PC-9 (cell line): Measurements from ENCODE around the gene UBXN2A. TPM values are rescaled to one million over a fixed set of nuclear protein-coding genes. Genes with fewer than 3 reads are reported as not detected.

Experiments
- BruUV-seq: library from RNA; stranded (reverse); fragments of 400-500 nt; replicated peaks from 2 replicates; lab custom pipeline; 2021; lab: Mats Ljungman, UMichigan
- CTCF ChIA-PET: fragments of 300-600 bp; sonication (Branson Sonifier 250); formaldehyde crosslinking; loops from one replicate; lab custom pipeline; 2022; ENCODE audit warnings: antibody characterized with exemption; lab: Charles Lee
- POLR2A ChIA-PET: fragments of 300-600 bp; sonication (Branson Sonifier 250); formaldehyde crosslinking; loops from one replicate; lab custom pipeline; 2022; ENCODE audit warnings: antibody characterized with exemption; ENCODE audit not compliant: unreplicated experiment; lab: Charles Lee
- DNase-seq, 2 experiments: peaks; one replicate each; pipeline versions ENCODE4 v3.0.0 to v3.0.0-alpha.2; 2015 to 2022; ENCODE audit warnings: mixed read lengths in 1 of 2
- H2AFZ ChIP-seq: fragments of 200-600 bp; sonication (generic); 2 replicates; pipeline ENCODE4 v1.8.1; 2017; ENCODE audit warnings: antibody characterized with exemption
- H3F3A ChIP-seq: fragments of 200-600 bp; sonication (generic); 2 replicates; pipeline ENCODE4 v1.8.1; 2017; ENCODE audit warnings: antibody characterized with exemption, mild to moderate bottlenecking, low read depth; ENCODE audit not compliant: insufficient read depth
- H3K27ac ChIP-seq: fragments of 200-600 bp; sonication (generic); 2 replicates; pipeline ENCODE4 v1.6.1; 2016; ENCODE audit warnings: mixed run types
- H3K27me3 ChIP-seq: fragments of 200-600 bp; sonication (generic); 2 replicates; pipeline ENCODE4 v1.6.1; 2016; ENCODE audit warnings: low read depth, mixed run types; ENCODE audit not compliant: insufficient read depth
- H3K36me3 ChIP-seq: fragments of 200-600 bp; sonication (generic); 2 replicates; pipeline ENCODE4 v1.6.1; 2016; ENCODE audit warnings: low read depth, mixed run types
- H3K4me1 ChIP-seq: fragments of 200-600 bp; sonication (generic); replicated peaks from 2 replicates; pipeline ENCODE4 v1.6.1; 2016; ENCODE audit warnings: mixed run types; ENCODE audit not compliant: insufficient read depth
- H3K4me2 ChIP-seq: fragments of 200-600 bp; sonication (generic); 2 replicates; pipeline ENCODE4 v1.6.1; 2017; ENCODE audit warnings: mixed run types
- H3K4me3 ChIP-seq: fragments of 200-600 bp; sonication (generic); 2 replicates; pipeline ENCODE4 v1.6.1; 2016; ENCODE audit warnings: mixed run types
- H3K79me2 ChIP-seq: fragments of 200-600 bp; sonication (generic); 2 replicates; pipeline ENCODE4 v1.6.1; 2017; ENCODE audit warnings: low read depth, mixed run types
- H3K9me2 ChIP-seq: fragments of 200-600 bp; sonication (generic); 2 replicates; pipeline ENCODE4 v1.8.1; 2017; ENCODE audit warnings: mild to moderate bottlenecking; ENCODE audit not compliant: insufficient read depth
- H3K9me3 ChIP-seq: fragments of 200-600 bp; sonication (generic); 2 replicates; pipeline ENCODE4 v1.8.1; 2016; ENCODE audit warnings: low read depth; ENCODE audit not compliant: insufficient read depth
- H4K20me1 ChIP-seq: fragments of 200-600 bp; sonication (generic); 2 replicates; pipeline ENCODE4 v1.8.1; 2017; ENCODE audit not compliant: insufficient read depth
- CTCF ChIP-seq: fragments of 200-600 bp; sonication (generic); conservative IDR thresholded peaks from 2 replicates; pipeline ENCODE4 v1.6.1; 2017; ENCODE audit warnings: mixed run types, antibody characterized with exemption, mild to moderate bottlenecking, moderate library complexity
- EZH2 ChIP-seq: fragments of 200-600 bp; sonication (generic); IDR thresholded peaks from 2 replicates; pipeline ENCODE4 v1.8.0; 2017; ENCODE audit warnings: antibody characterized with exemption, low read depth
- intact Hi-C: fragments of 100-400 bp; cut with micrococcal nuclease; formaldehyde crosslinking; loops from one replicate; pipeline ENCODE4 v1.10.0; 2022; ENCODE audit not compliant: unreplicated experiment
- total RNA-seq: library from RNA; stranded (reverse); gene quantifications from 2 replicates; pipeline ENCODE4 v1.2.3, GENCODE V29; 2021

Gene UBXN2A
- total RNA-seq, 1 experiment from 2014 or later, result 16.9 TPM

- POLR2A ChIA-PET, result interaction anchor here (0.6 kb wide), 1 partner anchor 207 kb away, joined by 5 read pairs; no protein-coding TSS in a partner anchor
- no peaks in the 10 kb centered on the region for H3K9me2 ChIP-seq
- H3K27ac ChIP-seq, result no peak overlapping the region
- no peaks in the 10 kb centered on the region for H4K20me1 ChIP-seq
- no peak for DNase-seq
- H2AFZ ChIP-seq, result no peak overlapping the region
- peaks cover 10% of the 10 kb centered on the region; the same call in 1 of the 2 replicates for H3K4me1 ChIP-seq
- no peaks in the 10 kb centered on the region for H3K79me2 ChIP-seq
- H3F3A ChIP-seq, result peaks cover 4% of the 10 kb centered on the region; the same call in 1 of the 2 replicates
- H3K36me3 ChIP-seq, result no peaks in the 10 kb centered on the region
- no peak overlapping the region for H3K4me2 ChIP-seq
- no peaks in the 10 kb centered on the region for H3K9me3 ChIP-seq
- intact Hi-C loops, result no loop called here
- H3K27me3 ChIP-seq, result no peaks in the 10 kb centered on the region
- CTCF ChIA-PET, result no interaction called here
- H3K4me3 ChIP-seq, result no peak overlapping the region
- no TSS peak for BruUV-seq
- TF ChIP-seq EZH2 (no peak), CTCF (no peak)
These were observed 68.6 kb downstream of the UBXN2A start for GRCh38 chr2:24008672-24009366.

- intact Hi-C loops, result no loop called here
- BruUV-seq, result no TSS peak
- no peaks in the 10 kb centered on the region for H3K79me2 ChIP-seq
- H3K27me3 ChIP-seq, result no peaks in the 10 kb centered on the region
- POLR2A ChIA-PET, result interaction anchor here (0.6 kb wide), 1 partner anchor 207 kb away, joined by 5 read pairs; no protein-coding TSS in a partner anchor
- no peak overlapping the region for H2AFZ ChIP-seq
- no peaks in the 10 kb centered on the region for H3K9me2 ChIP-seq
- H3F3A ChIP-seq, result peaks cover 4% of the 10 kb centered on the region; the same call in 1 of the 2 replicates
- no peaks in the 10 kb centered on the region for H3K9me3 ChIP-seq
- TF ChIP-seq CTCF (no peak), EZH2 (no peak)
- no peak overlapping the region for H3K4me3 ChIP-seq
- no peak for DNase-seq
- no peaks in the 10 kb centered on the region for H3K36me3 ChIP-seq
- H4K20me1 ChIP-seq, result no peaks in the 10 kb centered on the region
- no peak overlapping the region for H3K27ac ChIP-seq
- CTCF ChIA-PET, result no interaction called here
- peaks cover 10% of the 10 kb centered on the region; the same call in 1 of the 2 replicates for H3K4me1 ChIP-seq
- no peak overlapping the region for H3K4me2 ChIP-seq
These were observed 69.1 kb downstream of the UBXN2A start for GRCh38 chr2:24009367-24009679.

GRCh38 chr2:24009680-24010476 lies 69.6 kb downstream of the UBXN2A start, which contains the start of gene MFSD2B:
Gene MFSD2B (plus strand): TSS chr2:24010085. CDS start chr2:24010097, 12 bp downstream.
- H3K79me2 ChIP-seq, result no peaks in the 10 kb centered on the region
- no peaks in the 10 kb centered on the region for H3K9me2 ChIP-seq
- no peaks in the 10 kb centered on the region for H3K27me3 ChIP-seq
- H4K20me1 ChIP-seq, result no peaks in the 10 kb centered on the region
- no peak within 1 kb of the TSS for H3K4me3 ChIP-seq
- DNase-seq, result no peak
- ChIA-PET POLR2A (no interaction called here), CTCF (no interaction called here)
- H3F3A ChIP-seq, result peaks cover 9% of the 10 kb centered on the region
- no peak within 1 kb of the TSS for H2AFZ ChIP-seq
- TF ChIP-seq CTCF (no peak), EZH2 (no peak)
- H3K4me2 ChIP-seq, result no peak within 1 kb of the TSS
- intact Hi-C loops, result no loop called here
- no TSS peak for BruUV-seq
- H3K36me3 ChIP-seq, result no peaks in the 10 kb centered on the region
- H3K9me3 ChIP-seq, result no peaks in the 10 kb centered on the region
- no peak within 1 kb of the TSS for H3K27ac ChIP-seq
- peaks cover 16% of the 10 kb centered on the region for H3K4me1 ChIP-seq
